ENCODE data around the gene FGF18. TPM values are rescaled to one million over a fixed set of nuclear protein-coding genes. Genes with fewer than 3 reads are reported as not detected.
"Not testable (repeated sequence)": the region's sequence is repeated elsewhere in the genome, so short reads cannot be mapped to it uniquely, and the experiment has no call there.

FGF18 gene
- total RNA-seq, 2 donors from 2014 or later: 0.41 to 0.51 TPM

- H3K36me3 ChIP-seq: peaks cover 0 to 8% of the 10 kb centered on the region in 2 donors
- no peak overlapping the region for H3K27ac ChIP-seq
- H3K9me3 ChIP-seq: no peaks in the 10 kb centered on the region
- no peak overlapping the region for H3K4me3 ChIP-seq
- no peak for TF ChIP-seq CTCF (IDR thresholded peaks at IDR 0.05)
- WGBS: 98% methylated on average over 7 of the region's 7 CpGs
- no peaks in the 10 kb centered on the region for H3K27me3 ChIP-seq (replicated peaks; ENCODE audit: insufficient read depth)
- no peak for DNase-seq (ENCODE audit: low spot score)
- peaks cover 5% of the 10 kb centered on the region for H3K4me1 ChIP-seq (replicated peaks)
- intact Hi-C loops (cut with DNase I): no loop called here
Observed at GRCh38 chr5:171395042-171395441, 24.4 kb upstream of the FGF18 start.

- DNase-seq (ENCODE audit: low spot score); H3K4me3 ChIP-seq; H3K27ac ChIP-seq; intact Hi-C loops (cut with DNase I); H3K9me3 ChIP-seq; H3K27me3 ChIP-seq (replicated peaks; ENCODE audit: insufficient read depth); H3K4me1 ChIP-seq (replicated peaks): not testable (repeated sequence)
- H3K36me3 ChIP-seq: peaks cover 0 to 18% of the 10 kb centered on the region in 2 donors
- 84% methylated on average over 11 of the region's 11 CpGs for WGBS
Observed at GRCh38 chr5:171396583-171396982, 22.9 kb upstream of the FGF18 start.

GRCh38 chr5:171397190-171397589 lies 22.3 kb upstream of the FGF18 start:
- no peaks in the 10 kb centered on the region for H3K27me3 ChIP-seq (replicated peaks; ENCODE audit: insufficient read depth)
- peaks cover 0 to 18% of the 10 kb centered on the region in 2 donors for H3K36me3 ChIP-seq
- intact Hi-C loops (cut with DNase I): no loop called here
- no peaks in the 10 kb centered on the region for H3K9me3 ChIP-seq
- no peak overlapping the region for H3K27ac ChIP-seq
- no peak for TF ChIP-seq POLR2A (IDR thresholded peaks at IDR 0.05)
- TF ChIP-seq POLR2AphosphoS5 (IDR thresholded peaks at IDR 0.05): no peak
- TF ChIP-seq CTCF (IDR thresholded peaks at IDR 0.05): no peak
- no peak overlapping the region for H3K4me3 ChIP-seq
- no peaks in the 10 kb centered on the region for H3K4me1 ChIP-seq (replicated peaks)
- DNase-seq (ENCODE audit: low spot score): no peak
- 94% methylated on average over 2 of the region's 2 CpGs for WGBS

- no peak overlapping the region for H3K27ac ChIP-seq
- H3K9me3 ChIP-seq: no peaks in the 10 kb centered on the region
- peaks cover 0 to 18% of the 10 kb centered on the region in 2 donors for H3K36me3 ChIP-seq
- WGBS: 93% methylated on average over 4 of the region's 4 CpGs
- intact Hi-C loops (cut with DNase I): no loop called here
- H3K4me3 ChIP-seq: no peak overlapping the region
- H3K4me1 ChIP-seq (replicated peaks): no peaks in the 10 kb centered on the region
- no peaks in the 10 kb centered on the region for H3K27me3 ChIP-seq (replicated peaks; ENCODE audit: insufficient read depth)
- TF ChIP-seq POLR2AphosphoS5 (IDR thresholded peaks at IDR 0.05): no peak
- DNase-seq (ENCODE audit: low spot score): no peak
Observed at GRCh38 chr5:171397599-171397998, 21.8 kb upstream of the FGF18 start.

- H3K27ac ChIP-seq; H3K4me3 ChIP-seq; H3K9me3 ChIP-seq; DNase-seq (ENCODE audit: low spot score); intact Hi-C loops (cut with DNase I); H3K4me1 ChIP-seq (replicated peaks); H3K27me3 ChIP-seq (replicated peaks; ENCODE audit: insufficient read depth): not testable (repeated sequence)
- 92% methylated on average over 9 of the region's 9 CpGs for WGBS
- peaks cover 0 to 18% of the 10 kb centered on the region in 2 donors for H3K36me3 ChIP-seq
Observed at GRCh38 chr5:171398660-171399059, 20.8 kb upstream of the FGF18 start.

GRCh38 chr5:171400169-171400568 lies 19.3 kb upstream of the FGF18 start:
- intact Hi-C loops (cut with DNase I): no loop called here
- Histone ChIP-seq H3K4me1 (replicated peaks) (no peaks in the 10 kb centered on the region), H3K9me3 (no peaks in the 10 kb centered on the region), H3K27ac (no peak overlapping the region), H3K27me3 (replicated peaks; ENCODE audit: insufficient read depth) (no peaks in the 10 kb centered on the region), H3K36me3 (peaks cover 0 to 18% of the 10 kb centered on the region in 2 donors), H3K4me3 (no peak overlapping the region)
- no peak for DNase-seq (ENCODE audit: low spot score)
- TF ChIP-seq CTCF (IDR thresholded peaks at IDR 0.05) (no peak), POLR2A (IDR thresholded peaks at IDR 0.05) (no peak), POLR2AphosphoS5 (IDR thresholded peaks at IDR 0.05) (no peak)
- WGBS: 91% methylated on average over 7 of the region's 7 CpGs
